Osteoblast (primary cell): ENCODE data around the gene PRPH2. TPM values are rescaled to one million over a fixed set of nuclear protein-coding genes. Genes with fewer than 3 reads are reported as not detected.

Experiments
- DNase-seq: peaks from one replicate; pipeline ENCODE4 v3.0.0; 2011; ENCODE audit warnings: low spot score, mixed read lengths; ENCODE audit not compliant: insufficient read length; ENCODE audit errors: missing footprints
- H2AFZ ChIP-seq: 2 replicates; pipeline ENCODE4 v1.6.0; 2011; ENCODE audit warnings: mild to moderate bottlenecking, low read length
- H3K27ac ChIP-seq: 2 replicates; pipeline ENCODE4 v1.5.1; 2011; ENCODE audit warnings: mild to moderate bottlenecking, low read depth, low read length, moderate library complexity
- H3K27me3 ChIP-seq: 2 replicates; pipeline ENCODE4 v1.6.0; 2012; ENCODE audit warnings: mild to moderate bottlenecking, control low read depth, inconsistent platforms, low read length, moderate library complexity; ENCODE audit not compliant: insufficient read depth
- H3K36me3 ChIP-seq: 2 replicates; pipeline ENCODE4 v1.5.1; 2011; ENCODE audit warnings: mild to moderate bottlenecking, low read length, control low read depth, moderate library complexity; ENCODE audit not compliant: insufficient read depth
- H3K4me1 ChIP-seq: 2 replicates; pipeline ENCODE4 v1.5.1; 2011; ENCODE audit warnings: mild to moderate bottlenecking, low read length, control low read depth, moderate library complexity; ENCODE audit not compliant: insufficient read depth
- H3K4me2 ChIP-seq: 2 replicates; pipeline ENCODE4 v1.6.0; 2011; ENCODE audit warnings: mild to moderate bottlenecking, low read length; ENCODE audit not compliant: insufficient read depth
- H3K4me3 ChIP-seq: fragments of 200-600 bp; sonication (generic); 3 replicates; pipeline ENCODE4 v1.5.1; 2012; ENCODE audit warnings: mild to moderate bottlenecking, low read length, inconsistent platforms; ENCODE audit not compliant: insufficient read depth
- H3K79me2 ChIP-seq: 2 replicates; pipeline ENCODE4 v1.6.0; 2012; ENCODE audit warnings: mild to moderate bottlenecking, low read length, control low read depth, inconsistent platforms; ENCODE audit not compliant: insufficient read depth
- H3K9me3 ChIP-seq: 2 replicates; pipeline ENCODE4 v1.5.1; 2011; ENCODE audit warnings: low read depth, low read length, control low read depth
- H4K20me1 ChIP-seq: 2 replicates; pipeline ENCODE4 v1.6.0; 2012; ENCODE audit warnings: mild to moderate bottlenecking, low read length, control low read depth; ENCODE audit not compliant: insufficient read depth
- CTCF ChIP-seq: IDR thresholded peaks from 2 replicates; pipeline ENCODE4 v1.5.1; 2011; ENCODE audit warnings: mild to moderate bottlenecking, low read depth, low read length, moderate library complexity; ENCODE audit errors: extremely low read depth
- small RNA-seq: library from RNA; depleted of rRNA; stranded (forward); fragments of <200 nt; gene quantifications from one replicate; pipeline ENCODE3, GENCODE V24; 2012
- total RNA-seq: library from RNA; depleted of rRNA; stranded (reverse); fragments of >200 nt; gene quantifications from 2 replicates; pipeline ENCODE4 v1.2.3, GENCODE V29; 2012

The PRPH2 gene
- total RNA-seq, 1 donor: 3.3 TPM

- Histone ChIP-seq H3K9me3 (no peaks in the 10 kb centered on the region), H4K20me1 (no peaks in the 10 kb centered on the region), H2AFZ (no peak overlapping the region), H3K27me3 (no peaks in the 10 kb centered on the region), H3K27ac (no peak overlapping the region), H3K79me2 (no peaks in the 10 kb centered on the region), H3K4me3 (no peak overlapping the region), H3K4me2 (no peak overlapping the region), H3K36me3 (peaks cover 61% of the 10 kb centered on the region), H3K4me1 (no peaks in the 10 kb centered on the region)
- no peak for DNase-seq
- TF ChIP-seq CTCF: no peak
Measured at GRCh38 chr6:42659806-42660205, 62.6 kb downstream of the PRPH2 start.

GRCh38 chr6:42653851-42654250, 68.5 kb downstream of the PRPH2 start:
- H3K36me3 ChIP-seq: peaks cover 66% of the 10 kb centered on the region
- no peaks in the 10 kb centered on the region for H3K79me2 ChIP-seq
- no peak overlapping the region for H2AFZ ChIP-seq
- H3K9me3 ChIP-seq: no peaks in the 10 kb centered on the region
- no peak overlapping the region for H3K27ac ChIP-seq
- DNase-seq: no peak
- H3K4me3 ChIP-seq: no peak overlapping the region
- no peaks in the 10 kb centered on the region for H3K4me1 ChIP-seq
- no peaks in the 10 kb centered on the region for H4K20me1 ChIP-seq
- no peak overlapping the region for H3K4me2 ChIP-seq
- TF ChIP-seq CTCF: no peak
- H3K27me3 ChIP-seq: no peaks in the 10 kb centered on the region

- Histone ChIP-seq H3K4me3 (no peak overlapping the region), H3K27me3 (no peaks in the 10 kb centered on the region), H3K79me2 (no peaks in the 10 kb centered on the region), H3K9me3 (no peaks in the 10 kb centered on the region), H3K36me3 (peaks cover 61% of the 10 kb centered on the region), H3K27ac (no peak overlapping the region), H4K20me1 (no peaks in the 10 kb centered on the region), H2AFZ (no peak overlapping the region), H3K4me2 (no peak overlapping the region), H3K4me1 (no peaks in the 10 kb centered on the region)
- no peak for TF ChIP-seq CTCF
- DNase-seq: no peak
Measured at GRCh38 chr6:42652024-42652746, 70.2 kb downstream of the PRPH2 start.

Small RNA genes lying within 50 kb of the gene (small RNA-seq; reads per million reads assigned to genes)
- gene RNU6-890P: not detected

Other genes with a start within 250 kb of the PRPH2 start
- gene UBR2, start 158.6 kb downstream of the PRPH2 start, total RNA-seq: 31.5 and 32.1 TPM in 2 replicates
- 30.9 and 33.7 TPM in 2 replicates for gene TBCC, start 23.5 kb upstream of the PRPH2 start, total RNA-seq
- gene BICRAL, start 59.5 kb upstream of the PRPH2 start, total RNA-seq: 9.4 TPM in 2 replicates
- gene RPL7L1, start 157.0 kb upstream of the PRPH2 start, total RNA-seq: 112 and 128 TPM in 2 replicates
- gene PTCRA, start 193.5 kb upstream of the PRPH2 start, total RNA-seq: not detected in 2 replicates
- 33.3 TPM in 2 replicates for gene CNPY3, start 206.9 kb upstream of the PRPH2 start, total RNA-seq
- 0.72 and 0.88 TPM in 2 replicates for gene GNMT, start 238.2 kb upstream of the PRPH2 start, total RNA-seq